H1 (cell line): ENCODE results near the gene SPOCD1. TPM values are rescaled to one million over a fixed set of nuclear protein-coding genes. Genes with fewer than 3 reads are reported as not detected.

Source experiments
- CTCF ChIA-PET: fragments of 300-600 bp; sonication (Branson Sonifier 250); formaldehyde crosslinking; loops from one replicate; lab custom pipeline; 2021; ENCODE audit not compliant: partially characterized antibody; lab: Charles Lee
- POLR2A ChIA-PET: fragments of 300-600 bp; sonication (Branson Sonifier 250); formaldehyde crosslinking; loops from one replicate; lab custom pipeline; 2021; ENCODE audit warnings: inconsistent platforms; ENCODE audit not compliant: partially characterized antibody; lab: Charles Lee
- DNase-seq, 2 experiments: peaks; one replicate each; pipeline versions ENCODE4 v3.0.0 to v3.0.0-alpha.2; 2010 to 2022; ENCODE audit warnings: low spot score in 2 of 2, low read depth in 1 of 2, mixed read lengths in 1 of 2
- FAIRE-seq: peaks from 2 replicates; lab custom pipeline; 2011; peaks lifted over from hg19 to GRCh38; lab: Jason Lieb, UNC
- H2AFZ ChIP-seq: 2 replicates; pipeline ENCODE4 v1.8.1; 2012; ENCODE audit warnings: low read length, inconsistent platforms
- H2AK5ac ChIP-seq: 2 replicates; pipeline ENCODE4 v1.6.1; 2013; ENCODE audit warnings: low read depth, low read length
- H2BK120ac ChIP-seq: replicated peaks from 2 replicates; pipeline ENCODE3; 2013; ENCODE audit warnings: low read depth, low read length, inconsistent platforms
- H2BK12ac ChIP-seq: 2 replicates; pipeline ENCODE4 v1.6.1; 2013; ENCODE audit warnings: low read depth, low read length
- H2BK15ac ChIP-seq: 2 replicates; pipeline ENCODE4 v1.6.1; 2013; ENCODE audit warnings: low read length
- H2BK20ac ChIP-seq: 2 replicates; pipeline ENCODE4 v1.6.1; 2013; ENCODE audit warnings: low read length
- H2BK5ac ChIP-seq: 2 replicates; pipeline ENCODE4 v1.6.1; 2013; ENCODE audit warnings: low read depth, low read length
- H3K14ac ChIP-seq: 2 replicates; pipeline ENCODE4 v1.6.1; 2013; ENCODE audit warnings: inconsistent platforms; ENCODE audit not compliant: insufficient read length
- H3K18ac ChIP-seq: 2 replicates; pipeline ENCODE4 v1.6.1; 2013; ENCODE audit warnings: low read length; ENCODE audit errors: extremely low read depth
- H3K23ac ChIP-seq: 2 replicates; pipeline ENCODE4 v1.6.1; 2013; ENCODE audit warnings: inconsistent platforms; ENCODE audit not compliant: insufficient read length
- H3K23me2 ChIP-seq: 2 replicates; pipeline ENCODE4 v1.6.1; 2013; ENCODE audit warnings: low read depth, low read length
- H3K27ac ChIP-seq: 2 replicates; pipeline ENCODE4 v1.6.1; 2011; ENCODE audit warnings: low read depth, low read length, inconsistent platforms
- H3K27me3 ChIP-seq, 4 experiments: replicated peaks in 1 of 4; 1 replicate in 1 of 4; 2 replicates in 3 of 4; pipeline versions ENCODE4 v1.6.1 to v1.8.1; 2011 to 2013; ENCODE audit warnings: low read length in 3 of 4, mild to moderate bottlenecking in 3 of 4, inconsistent platforms in 2 of 4, mixed read lengths in 2 of 4, moderate library complexity in 1 of 4; ENCODE audit not compliant: control insufficient read depth in 3 of 4, insufficient read depth in 3 of 4; ENCODE audit errors: extremely low read depth in 1 of 4
- H3K36me3 ChIP-seq, 4 experiments: 2 replicates each; pipeline versions ENCODE4 v1.6.1 to v1.8.1; 2011 to 2013; ENCODE audit warnings: mild to moderate bottlenecking in 4 of 4, low read length in 3 of 4, moderate library complexity in 2 of 4, control low read depth in 1 of 4, inconsistent platforms in 1 of 4; ENCODE audit not compliant: insufficient read depth in 4 of 4, control insufficient read depth in 2 of 4
- H3K4ac ChIP-seq: replicated peaks from 2 replicates; pipeline ENCODE3; 2013; ENCODE audit warnings: low read length, low read depth, mixed read lengths, inconsistent platforms; ENCODE audit not compliant: insufficient read length
- H3K4me1 ChIP-seq, 4 experiments: replicated peaks in 1 of 4; 1 replicate in 1 of 4; 2 replicates in 3 of 4; pipeline versions ENCODE4 v1.6.1 to v1.8.1; 2011 to 2013; ENCODE audit warnings: low read length in 3 of 4, inconsistent platforms in 2 of 4, mixed read lengths in 1 of 4; ENCODE audit not compliant: insufficient read depth in 4 of 4, control insufficient read depth in 3 of 4
- H3K4me2 ChIP-seq, 2 experiments: 2 replicates each; pipeline versions ENCODE4 v1.6.1 to v1.8.1; 2011 to 2013; ENCODE audit warnings: low read depth in 2 of 2, low read length in 2 of 2, control low read depth in 1 of 2, inconsistent platforms in 1 of 2, mild to moderate bottlenecking in 1 of 2; ENCODE audit not compliant: insufficient read depth in 1 of 2
- H3K4me3 ChIP-seq, 4 experiments: fragments of 200-600, 300-600 bp in 1 of 4; sonication (generic), shearing (Covaris generic), sonication (Bioruptor Twin) in 1 of 4; 2 replicates each; pipeline versions ENCODE4 v1.5.1 to v1.8.1; 2011 to 2016; ENCODE audit warnings: low read length in 4 of 4, low read depth in 3 of 4, control low read depth in 2 of 4, inconsistent platforms in 2 of 4, mild to moderate bottlenecking in 2 of 4, mixed read lengths in 1 of 4, moderate library complexity in 1 of 4; ENCODE audit not compliant: insufficient read depth in 2 of 4; ENCODE audit errors: extremely low read depth in 1 of 4
- H3K56ac ChIP-seq: replicated peaks from 2 replicates; pipeline ENCODE3; 2013; ENCODE audit warnings: low read depth, mild to moderate bottlenecking, mixed read lengths, low read length, inconsistent platforms; ENCODE audit not compliant: insufficient read length
- H3K79me1 ChIP-seq: 2 replicates; pipeline ENCODE4 v1.6.1; 2013; ENCODE audit warnings: low read depth, low read length, control low read depth
- H3K79me2 ChIP-seq, 2 experiments: 2 replicates each; pipeline versions ENCODE4 v1.6.1 to v1.8.1; 2012 to 2013; ENCODE audit warnings: low read length in 2 of 2, mild to moderate bottlenecking in 2 of 2, inconsistent platforms in 1 of 2; ENCODE audit not compliant: insufficient read depth in 2 of 2, control insufficient read depth in 1 of 2
- H3K9ac ChIP-seq, 4 experiments: replicated peaks in 1 of 4; 1 replicate in 1 of 4; 2 replicates in 3 of 4; pipeline versions ENCODE4 v1.6.1 to v1.8.1; 2011 to 2013; ENCODE audit warnings: low read depth in 3 of 4, low read length in 3 of 4, control low read depth in 2 of 4, mild to moderate bottlenecking in 2 of 4, moderate library complexity in 2 of 4, inconsistent platforms in 1 of 4; ENCODE audit errors: extremely low read depth in 1 of 4
- H3K9me3 ChIP-seq, 2 experiments: 2 replicates each; pipeline versions ENCODE4 v1.6.1 to v1.8.1; 2012 to 2013; ENCODE audit warnings: mild to moderate bottlenecking in 2 of 2, moderate library complexity in 2 of 2, control low read depth in 1 of 2, inconsistent platforms in 1 of 2, low read depth in 1 of 2, low read length in 1 of 2, mixed read lengths in 1 of 2; ENCODE audit not compliant: insufficient read depth in 2 of 2
- H4K20me1 ChIP-seq, 2 experiments: replicated peaks in 1 of 2; 2 replicates each; pipeline versions ENCODE3 to v1.8.1; 2011 to 2013; ENCODE audit warnings: inconsistent platforms in 2 of 2, low read length in 2 of 2, mild to moderate bottlenecking in 1 of 2; ENCODE audit not compliant: insufficient read depth in 2 of 2, control insufficient read depth in 1 of 2
- H4K5ac ChIP-seq: 2 replicates; pipeline ENCODE4 v1.6.1; 2013; ENCODE audit warnings: low read length, low read depth, mixed read lengths, inconsistent platforms; ENCODE audit not compliant: insufficient read length
- H4K8ac ChIP-seq: 2 replicates; pipeline ENCODE4 v1.8.0; 2013; ENCODE audit warnings: mild to moderate bottlenecking, moderate library complexity, low read length, inconsistent platforms; ENCODE audit not compliant: insufficient read depth; ENCODE audit errors: extremely low read depth
- H4K91ac ChIP-seq: replicated peaks from 2 replicates; pipeline ENCODE3; 2013; ENCODE audit warnings: low read length, mixed read lengths, inconsistent platforms; ENCODE audit not compliant: insufficient read length
- MAFK ChIP-seq: IDR thresholded peaks from 2 replicates; pipeline ENCODE4 v1.6.1; 2012; ENCODE audit warnings: low read depth, mild to moderate bottlenecking, improper control_type of control experiment, low read length
- TAF7 ChIP-seq: optimal IDR thresholded peaks from 2 replicates; pipeline ENCODE3; 2011; ENCODE audit warnings: low read depth, mild to moderate bottlenecking, inconsistent platforms, low read length, moderate library complexity, borderline replicate concordance
- TCF12 ChIP-seq: IDR thresholded peaks from 2 replicates; pipeline ENCODE4 v1.6.1; 2011; ENCODE audit warnings: low read depth, mild to moderate bottlenecking, low read length
- TEAD4 ChIP-seq: IDR thresholded peaks from 2 replicates; pipeline ENCODE4 v1.6.1; 2012; ENCODE audit warnings: low read depth, low read length, inconsistent platforms, mixed read lengths
- WGBS, 2 experiments: shearing (Covaris generic) in 1 of 2; methylation state at CpG; one replicate each; pipeline versions ENCODE4 v1.1.6 to v1.1.7; 2013 to 2015; ENCODE audit warnings: low lambda C conversion rate in 2 of 2, mixed read lengths in 2 of 2, inconsistent platforms in 1 of 2, low coverage in 1 of 2, missing lambda C conversion rate in 1 of 2; ENCODE audit not compliant: insufficient replicate concordance in 2 of 2, insufficient coverage in 1 of 2, insufficient read length in 1 of 2; ENCODE audit errors: extremely low coverage in 1 of 2, missing lambda C conversion rate in 1 of 2; 5-methylcytosine and 5-hydroxymethylcytosine counted together
- polyA plus RNA-seq, 7 experiments: library from polyadenylated mRNA; depleted of rRNA in 3 of 7; stranded (reverse) in 5 of 7; unstranded in 2 of 7; fragments of >200 nt in 5 of 7; fragments of 200-250 nt in 2 of 7; gene quantifications; 1 replicate in 5 of 7; 2 replicates in 1 of 7; 4 replicates in 1 of 7; pipeline versions ENCODE4 v1.2.1 to v1.2.3, GENCODE V29; 2011 to 2013; ENCODE audit warnings: missing spikeins in 2 of 7, mixed read lengths in 2 of 7
- total RNA-seq: library from RNA; stranded (reverse); fragmentation: NEBNext Ultra II Directional; extraction: Animal tissue kit (Norgen Biotek cat#: 25700); gene quantifications from 2 replicates; pipeline ENCODE4 v1.2.1, GENCODE V29; 2021

Gene SPOCD1
- total and polyA plus RNA-seq, 2 of the 8 experiments (the other 6 are each of a cell fraction or from before 2014, with no cell fraction given): 1.8 to 2.9 TPM

GRCh38 chr1:31780632-31781031 lies 35.2 kb downstream of the SPOCD1 start:
- no peak for FAIRE-seq

More at GRCh38 chr1:31780632-31781031, 35.2 kb downstream of the SPOCD1 start:
- no peak overlapping the region for H4K8ac ChIP-seq
- 0 out of 2 replicates have a peak overlapping the region, but pooled peaks have one; percentile 19 for H2BK15ac ChIP-seq
- H3K4me3 ChIP-seq: no peak overlapping the region
- H2BK20ac ChIP-seq: peak overlapping the region; percentile 94
- peaks cover 0 to 3% (median 0%) of the 10 kb centered on the region in 4 experiments; a peak in 2 of 7 replicates for H3K27me3 ChIP-seq
- 66% methylated on average over 2 of the region's 2 CpGs; no CpG with 5 or more reads in 1 of the 2 experiments for WGBS, 2 experiments
- no peaks in the 10 kb centered on the region for H3K9me3 ChIP-seq
- H3K18ac ChIP-seq: no peak overlapping the region
- H3K4me2 ChIP-seq: no peak overlapping the region
- no peak overlapping the region for H2AFZ ChIP-seq
- no peak overlapping the region for H2BK120ac ChIP-seq
- no peaks in the 10 kb centered on the region for H3K36me3 ChIP-seq
- TF ChIP-seq MAFK: peak; percentile 38; the same call in 1 of the 2 replicates
- no peak for TF ChIP-seq TAF7
- TF ChIP-seq TEAD4: no peak
- TF ChIP-seq TCF12: no peak
- H4K5ac ChIP-seq: no peak overlapping the region
- no peak overlapping the region for H3K4ac ChIP-seq
- no peak overlapping the region for H3K14ac ChIP-seq
- no peaks in the 10 kb centered on the region for H3K23me2 ChIP-seq
- ChIA-PET CTCF (interaction anchor here (0.6 to 1.6 kb wide), 5 partner anchors 10 to 589 kb away, joined by 3 read pairs; no protein-coding TSS in a partner anchor), POLR2A (interaction anchor here (1.4 kb wide), 1 partner anchor 20 kb away, joined by 4 read pairs; no protein-coding TSS in a partner anchor)
- peaks cover 0 to 21% (median 18%) of the 10 kb centered on the region in 4 experiments; a peak in 6 of 7 replicates for H3K4me1 ChIP-seq
- H3K27ac ChIP-seq: no peak overlapping the region
- H3K79me2 ChIP-seq: no peaks in the 10 kb centered on the region
- peak overlapping the region; percentile 71; the same call in 1 of the 2 replicates for H2AK5ac ChIP-seq
- peak overlapping the region; percentile 86; the same call in 1 of the 2 replicates for H2BK5ac ChIP-seq
- no peak overlapping the region for H3K23ac ChIP-seq
- no peak for DNase-seq
- H3K9ac ChIP-seq: no peak overlapping the region
- no peak overlapping the region for H4K91ac ChIP-seq
- H3K56ac ChIP-seq: no peak overlapping the region
- H4K20me1 ChIP-seq: no peaks in the 10 kb centered on the region
- H3K79me1 ChIP-seq: no peaks in the 10 kb centered on the region
- peak overlapping the region; percentile 92; the same call in 1 of the 2 replicates for H2BK12ac ChIP-seq
